Stimulated activated CD4-positive, alpha-beta T cell treated with anti-CD3 and anti-CD28 coated beads, Interleukin-1b, Interleukin-23, amount 100 ng/mL, for 48 hours (primary cell): ENCODE data around the gene SLC12A4.
"Not testable (repeated sequence)": the region's sequence is repeated elsewhere in the genome, so short reads cannot be mapped to it uniquely, and the experiment has no call there.

ENCODE experiments used
- DNase-seq: peaks from one replicate; pipeline ENCODE4 v3.0.0-alpha.2; 2020

SLC12A4 gene

GRCh38 chr16:67940446-67941089, 27.9 kb downstream of the SLC12A4 start:
- no peak for DNase-seq

- peak; percentile 57 for DNase-seq
Observed at GRCh38 chr16:67939507-67940445, 28.7 kb downstream of the SLC12A4 start.

GRCh38 chr16:67937713-67938112, 30.7 kb downstream of the SLC12A4 start:
- DNase-seq, result not testable (repeated sequence)

GRCh38 chr16:67936880-67937605, 31.4 kb downstream of the SLC12A4 start:
- peak; percentile 81 for DNase-seq

- DNase-seq, result peak; percentile 50
Observed at GRCh38 chr16:67936124-67936879, 32.1 kb downstream of the SLC12A4 start, which contains the start of gene PSMB10. Gene PSMB10 (minus strand): TSS chr16:67936850. CDS start chr16:67936749, 101 bp downstream.

- peak; percentile 97 for DNase-seq
Observed at GRCh38 chr16:67935402-67936123, 32.9 kb downstream of the SLC12A4 start.

GRCh38 chr16:67935101-67935401, 33.4 kb downstream of the SLC12A4 start:
- no peak for DNase-seq

- no peak for DNase-seq
Observed at GRCh38 chr16:67934306-67935100, 33.9 kb downstream of the SLC12A4 start.

GRCh38 chr16:67933805-67934204, 34.6 kb downstream of the SLC12A4 start:
- no peak for DNase-seq

- no peak for DNase-seq
Observed at GRCh38 chr16:67932462-67932840, 36.0 kb downstream of the SLC12A4 start.

- no peak for DNase-seq
Observed at GRCh38 chr16:67931712-67932461, 36.5 kb downstream of the SLC12A4 start, which contains the start of gene CTRL. Gene CTRL (minus strand): TSS chr16:67931862. CDS start chr16:67931852, 10 bp downstream.

GRCh38 chr16:67930678-67931211, 37.7 kb downstream of the SLC12A4 start:
- no peak for DNase-seq

- DNase-seq, result no peak
Observed at GRCh38 chr16:67930191-67930590, 38.2 kb downstream of the SLC12A4 start.

GRCh38 chr16:67928561-67929364, 39.7 kb downstream of the SLC12A4 start:
- peak; percentile 80 for DNase-seq

GRCh38 chr16:67928147-67928546, 40.3 kb downstream of the SLC12A4 start:
- DNase-seq, result no peak

GRCh38 chr16:67927131-67927941, 41.1 kb downstream of the SLC12A4 start:
- no peak for DNase-seq

GRCh38 chr16:67926181-67926750, 42.2 kb downstream of the SLC12A4 start:
- DNase-seq, result no peak
